ENCODE results near the gene ZBTB7C. TPM values are rescaled to one million over a fixed set of nuclear protein-coding genes. Genes with fewer than 3 reads are reported as not detected.

ZBTB7C gene
- total RNA-seq, 2 donors from 2014 or later: 25.1 to 36.4 TPM

- no peak overlapping the region for H3K27ac ChIP-seq
- no peaks in the 10 kb centered on the region for H3K4me1 ChIP-seq
- H3K27me3 ChIP-seq: no peaks in the 10 kb centered on the region
- H3K9ac ChIP-seq (ENCODE audit: low read depth in 2 of 2, low read length in 2 of 2): no peak overlapping the region
- no peak for TF ChIP-seq CTCF (IDR thresholded peaks at IDR 0.05)
- no peak for DNase-seq
- no peaks in the 10 kb centered on the region for H3K9me3 ChIP-seq
- H3K36me3 ChIP-seq: no peaks in the 10 kb centered on the region
- H3K4me3 ChIP-seq: no peak overlapping the region
- intact Hi-C loops (cut with DNase I): no loop called here
These were observed 47.4 kb downstream of the ZBTB7C start for GRCh38 chr18:48361801-48362200.

- no peak for TF ChIP-seq CTCF (IDR thresholded peaks at IDR 0.05)
- intact Hi-C loops (cut with DNase I): no loop called here
These were observed 48.7 kb downstream of the ZBTB7C start for GRCh38 chr18:48360376-48361021.

GRCh38 chr18:48359626-48360025, 49.6 kb downstream of the ZBTB7C start:
- Histone ChIP-seq H3K27me3 (no peaks in the 10 kb centered on the region), H3K36me3 (no peaks in the 10 kb centered on the region), H3K9me3 (no peaks in the 10 kb centered on the region), H3K4me3 (no peak overlapping the region), H3K4me1 (no peaks in the 10 kb centered on the region), H3K27ac (no peak overlapping the region), H3K9ac (ENCODE audit: low read depth in 2 of 2, low read length in 2 of 2) (no peak overlapping the region)
- DNase-seq: no peak
- intact Hi-C loops (cut with DNase I): no loop called here
- no peak for TF ChIP-seq CTCF (IDR thresholded peaks at IDR 0.05)

More at GRCh38 chr18:48360376-48361021, 48.7 kb downstream of the ZBTB7C start:
- no peaks in the 10 kb centered on the region for H3K36me3 ChIP-seq
- no peak overlapping the region for H3K4me3 ChIP-seq
- H3K4me1 ChIP-seq: no peaks in the 10 kb centered on the region
- H3K9me3 ChIP-seq: no peaks in the 10 kb centered on the region
- H3K27ac ChIP-seq: no peak overlapping the region
- no peak for DNase-seq
- no peak overlapping the region for H3K9ac ChIP-seq (ENCODE audit: low read depth in 2 of 2, low read length in 2 of 2)
- no peaks in the 10 kb centered on the region for H3K27me3 ChIP-seq

- peak; percentile 6 for DNase-seq
- intact Hi-C loops (cut with DNase I): no loop called here
These were observed 50.3 kb downstream of the ZBTB7C start for GRCh38 chr18:48358868-48359267.

GRCh38 chr18:48356909-48357631, 52.1 kb downstream of the ZBTB7C start:
- Histone ChIP-seq H3K9me3 (no peaks in the 10 kb centered on the region), H3K4me1 (no peaks in the 10 kb centered on the region), H3K27ac (no peak overlapping the region), H3K9ac (ENCODE audit: low read depth in 2 of 2, low read length in 2 of 2) (no peak overlapping the region), H3K4me3 (no peak overlapping the region), H3K27me3 (no peaks in the 10 kb centered on the region), H3K36me3 (no peaks in the 10 kb centered on the region)
- peak; percentile 22 for DNase-seq
- intact Hi-C loops (cut with DNase I): no loop called here
- TF ChIP-seq CTCF (IDR thresholded peaks at IDR 0.05): no peak

More at GRCh38 chr18:48358868-48359267, 50.3 kb downstream of the ZBTB7C start:
- no peaks in the 10 kb centered on the region for H3K9me3 ChIP-seq
- H3K9ac ChIP-seq (ENCODE audit: low read depth in 2 of 2, low read length in 2 of 2): no peak overlapping the region
- no peak for TF ChIP-seq CTCF (IDR thresholded peaks at IDR 0.05)
- H3K36me3 ChIP-seq: no peaks in the 10 kb centered on the region
- no peak overlapping the region for H3K4me3 ChIP-seq
- no peaks in the 10 kb centered on the region for H3K27me3 ChIP-seq
- no peaks in the 10 kb centered on the region for H3K4me1 ChIP-seq
- H3K27ac ChIP-seq: no peak overlapping the region

All from colonic mucosa (tissue), 4 donors.